ENCODE data around the gene KIAA1958. TPM values are rescaled to one million over a fixed set of nuclear protein-coding genes. Genes with fewer than 3 reads are reported as not detected.

Gene KIAA1958
- total and polyA plus RNA-seq, 2 experiments from 2014 or later, result 9.9 to 20.1 TPM

DNA sequence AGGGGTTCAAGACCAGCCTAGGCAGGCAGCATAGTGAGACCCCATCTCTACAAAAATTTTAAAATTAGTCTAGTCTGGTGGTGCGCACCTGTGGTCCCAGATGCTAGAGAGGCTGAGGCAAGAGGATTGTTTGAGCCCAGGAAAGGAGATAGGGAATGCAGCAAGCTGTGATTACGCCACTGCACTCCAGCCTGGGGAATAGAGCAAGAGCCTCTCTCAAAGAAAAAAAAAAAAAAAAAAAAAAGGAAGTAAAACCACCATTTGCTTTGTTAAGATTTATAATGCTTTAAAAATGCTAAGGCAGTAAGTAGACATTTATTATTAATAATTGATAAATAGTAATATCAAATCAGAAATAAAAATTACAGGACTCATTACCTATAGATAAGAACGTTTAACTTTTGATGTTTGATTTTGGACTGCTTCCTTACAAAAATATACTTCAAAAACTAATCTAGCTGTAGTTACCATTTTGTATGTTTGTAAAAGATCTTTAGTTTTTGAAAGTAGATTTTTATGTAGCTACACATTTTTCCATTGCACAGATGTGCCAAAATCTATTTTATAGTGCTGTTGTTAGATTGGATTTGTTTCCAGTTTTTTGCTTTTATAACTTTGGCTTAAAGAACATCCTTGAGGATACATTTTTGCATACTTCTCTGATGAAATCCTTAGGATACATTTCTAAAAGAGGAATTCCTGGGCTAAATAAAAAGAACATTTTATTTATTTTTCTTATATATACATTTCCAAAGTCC, 144.9 kb downstream of the KIAA1958 start:
- no peaks in the 10 kb centered on the region for H3K4me1 ChIP-seq (ENCODE audit: low read depth)
- H3K36me3 ChIP-seq, result no peaks in the 10 kb centered on the region
- no peak overlapping the region for H3K4me3 ChIP-seq
- TF ChIP-seq CTCF (IDR thresholded peaks at IDR 0.05; ENCODE audit: low read depth, low read length), result no peak
- no peaks in the 10 kb centered on the region for H3K27me3 ChIP-seq
- H3K27ac ChIP-seq, result no peak overlapping the region
- H3K9me3 ChIP-seq (ENCODE audit: low read depth), result no peaks in the 10 kb centered on the region
- peak in 1 of 2 donors; percentile 5 for DNase-seq (ENCODE audit: low read depth in 1 of 2, low spot score in 1 of 2)

GRCh38 chr9:112640311-112640710, 153.7 kb downstream of the KIAA1958 start:
- H3K27me3 ChIP-seq, result no peaks in the 10 kb centered on the region
- no peak for DNase-seq (ENCODE audit: low read depth in 1 of 2, low spot score in 1 of 2)
- H3K27ac ChIP-seq, result no peak overlapping the region
- H3K36me3 ChIP-seq, result no peaks in the 10 kb centered on the region
- H3K9me3 ChIP-seq (ENCODE audit: low read depth), result no peaks in the 10 kb centered on the region
- no peak for TF ChIP-seq CTCF (IDR thresholded peaks at IDR 0.05; ENCODE audit: low read depth, low read length)
- H3K4me1 ChIP-seq (ENCODE audit: low read depth), result peaks cover 7% of the 10 kb centered on the region
- no peak overlapping the region for H3K4me3 ChIP-seq

DNA sequence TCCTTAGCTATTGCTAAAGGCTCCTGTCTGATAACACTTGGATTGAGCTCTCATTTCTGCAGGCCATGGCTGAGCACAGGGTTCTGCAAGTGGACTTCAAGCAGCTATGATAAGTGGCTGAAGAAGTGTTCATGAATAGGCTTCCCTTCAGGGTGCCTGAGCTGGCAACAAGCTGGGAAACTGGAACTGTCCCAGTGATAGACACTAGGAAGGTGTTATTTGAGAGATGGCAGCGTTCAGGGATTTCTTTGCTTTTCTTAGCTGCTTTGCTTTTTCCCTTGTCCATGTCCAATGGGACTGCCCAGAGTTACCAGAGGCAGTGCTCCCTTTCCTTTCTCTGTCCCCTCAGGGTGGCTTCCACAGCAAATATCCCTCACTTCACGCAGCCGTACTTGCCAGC, 155.5 kb downstream of the KIAA1958 start:
- peaks cover 7% of the 10 kb centered on the region for H3K4me1 ChIP-seq (ENCODE audit: low read depth)
- no peaks in the 10 kb centered on the region for H3K27me3 ChIP-seq
- H3K36me3 ChIP-seq, result no peaks in the 10 kb centered on the region
- H3K9me3 ChIP-seq (ENCODE audit: low read depth), result no peaks in the 10 kb centered on the region
- H3K27ac ChIP-seq, result peak overlapping the region; percentile 11
- peak in 1 of 2 donors; percentile 64 for DNase-seq (ENCODE audit: low read depth in 1 of 2, low spot score in 1 of 2)
- H3K4me3 ChIP-seq, result no peak overlapping the region
- TF ChIP-seq CTCF (IDR thresholded peaks at IDR 0.05; ENCODE audit: low read depth, low read length), result no peak

GRCh38 chr9:112647596-112647995, 161.0 kb downstream of the KIAA1958 start:
- no peaks in the 10 kb centered on the region for H3K36me3 ChIP-seq
- TF ChIP-seq CTCF (IDR thresholded peaks at IDR 0.05; ENCODE audit: low read depth, low read length), result no peak
- H3K4me3 ChIP-seq, result no peak overlapping the region
- H3K9me3 ChIP-seq (ENCODE audit: low read depth), result no peaks in the 10 kb centered on the region
- H3K4me1 ChIP-seq (ENCODE audit: low read depth), result no peaks in the 10 kb centered on the region
- no peak for DNase-seq (ENCODE audit: low read depth in 1 of 2, low spot score in 1 of 2)
- no peaks in the 10 kb centered on the region for H3K27me3 ChIP-seq
- no peak overlapping the region for H3K27ac ChIP-seq

DNA sequence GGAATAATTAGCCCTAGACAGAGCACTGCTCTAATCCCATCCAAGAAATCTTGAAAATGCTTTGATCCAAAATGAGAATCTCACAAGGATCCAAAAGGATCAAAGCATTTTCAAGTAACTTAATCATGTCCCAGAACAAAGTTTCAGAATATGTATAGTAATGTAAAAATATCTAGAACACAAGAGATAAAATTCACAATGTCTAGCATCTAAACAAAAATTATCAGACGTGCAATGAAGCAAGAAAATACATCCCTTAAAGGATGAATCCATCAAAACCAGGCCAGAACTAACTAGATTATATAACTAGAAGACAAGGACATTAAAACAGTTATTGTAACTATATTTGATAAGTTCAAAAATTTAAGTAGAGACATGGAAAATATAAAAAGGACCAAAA, 162.0 kb downstream of the KIAA1958 start:
- Histone ChIP-seq H3K9me3 (ENCODE audit: low read depth) (no peaks in the 10 kb centered on the region), H3K4me3 (no peak overlapping the region), H3K27ac (no peak overlapping the region), H3K27me3 (no peaks in the 10 kb centered on the region), H3K36me3 (no peaks in the 10 kb centered on the region), H3K4me1 (ENCODE audit: low read depth) (no peaks in the 10 kb centered on the region)
- DNase-seq (ENCODE audit: low read depth in 1 of 2, low spot score in 1 of 2), result no peak
- TF ChIP-seq CTCF (IDR thresholded peaks at IDR 0.05; ENCODE audit: low read depth, low read length), result no peak

All from cardiac muscle cell (in vitro differentiated cells and primary cell).